Activated naive CD8-positive, alpha-beta T cell treated with anti-CD3 and anti-CD28 coated beads, Interleukin-2, amount 50 U/mL, for 24 hours (primary cell): ENCODE measurements around the gene PHF21A.
A peak's percentile ranks its signal among the peaks of the same experiment; 100 is the strongest.

Source experiments
- ATAC-seq: fragments of 150-1000 bp; cut with Tn5 transposase; one replicate; pipeline ENCODE4 v1.10.0; 2021
- DNase-seq: peaks from one replicate; pipeline ENCODE4 v3.0.0; 2021
- H3K27ac Mint-ChIP-seq: one replicate; pipeline ENCODE4 v1.8.0; 2021; ENCODE audit warnings: mild to moderate bottlenecking, mixed read lengths
- H3K27me3 Mint-ChIP-seq: one replicate; pipeline ENCODE4 v1.8.0; 2021; ENCODE audit warnings: mixed read lengths
- H3K36me3 Mint-ChIP-seq: one replicate; pipeline ENCODE4 v1.8.0; 2021; ENCODE audit warnings: low read depth, mixed read lengths
- H3K4me1 Mint-ChIP-seq: one replicate; pipeline ENCODE4 v1.8.0; 2021; ENCODE audit warnings: mixed read lengths
- H3K4me3 Mint-ChIP-seq: one replicate; pipeline ENCODE4 v1.8.0; 2021; ENCODE audit warnings: mild to moderate bottlenecking, moderate library complexity, mixed read lengths
- H3K9me3 Mint-ChIP-seq: one replicate; pipeline ENCODE4 v1.8.0; 2021; ENCODE audit warnings: mixed read lengths

PHF21A gene

GRCh38 chr11:45929486-45930030, 191.7 kb downstream of the PHF21A start:
- DNase-seq (no peak), ATAC-seq (no peak)
- H3K27me3 Mint-ChIP-seq = no peaks in the 10 kb centered on the region
- H3K36me3 Mint-ChIP-seq = no peaks in the 10 kb centered on the region
- no peaks in the 10 kb centered on the region for H3K9me3 Mint-ChIP-seq
- H3K4me1 Mint-ChIP-seq = peaks cover 20% of the 10 kb centered on the region
- H3K4me3 Mint-ChIP-seq = peak overlapping the region; percentile 38
- peak overlapping the region; percentile 60 for H3K27ac Mint-ChIP-seq

GRCh38 chr11:45928535-45929215, 192.6 kb downstream of the PHF21A start:
- no peaks in the 10 kb centered on the region for H3K9me3 Mint-ChIP-seq
- H3K4me1 Mint-ChIP-seq = peaks cover 26% of the 10 kb centered on the region
- H3K27me3 Mint-ChIP-seq = peaks cover 6% of the 10 kb centered on the region
- H3K27ac Mint-ChIP-seq = no peak overlapping the region
- H3K4me3 Mint-ChIP-seq = no peak overlapping the region
- DNase-seq (no peak), ATAC-seq (no peak)
- H3K36me3 Mint-ChIP-seq = no peaks in the 10 kb centered on the region

GRCh38 chr11:45927684-45928413, 193.4 kb downstream of the PHF21A start:
- peaks cover 10% of the 10 kb centered on the region for H3K27me3 Mint-ChIP-seq
- H3K9me3 Mint-ChIP-seq = no peaks in the 10 kb centered on the region
- peaks cover 30% of the 10 kb centered on the region for H3K4me1 Mint-ChIP-seq
- no peaks in the 10 kb centered on the region for H3K36me3 Mint-ChIP-seq
- H3K27ac Mint-ChIP-seq = peak overlapping the region; percentile 57
- ATAC-seq = no peak
- H3K4me3 Mint-ChIP-seq = no peak overlapping the region
- DNase-seq = no peak

GRCh38 chr11:45927332-45927683, 193.9 kb downstream of the PHF21A start:
- peaks cover 10% of the 10 kb centered on the region for H3K27me3 Mint-ChIP-seq
- no peaks in the 10 kb centered on the region for H3K36me3 Mint-ChIP-seq
- H3K9me3 Mint-ChIP-seq = no peaks in the 10 kb centered on the region
- peak overlapping the region; percentile 57 for H3K27ac Mint-ChIP-seq
- ATAC-seq (no peak), DNase-seq (no peak)
- peaks cover 30% of the 10 kb centered on the region for H3K4me1 Mint-ChIP-seq
- H3K4me3 Mint-ChIP-seq = no peak overlapping the region

GRCh38 chr11:45926536-45927331, 194.5 kb downstream of the PHF21A start:
- no peak for ATAC-seq
- peak; percentile 1 for DNase-seq
- H3K27me3 Mint-ChIP-seq = peaks cover 10% of the 10 kb centered on the region
- H3K36me3 Mint-ChIP-seq = no peaks in the 10 kb centered on the region
- H3K4me3 Mint-ChIP-seq = no peak overlapping the region
- H3K9me3 Mint-ChIP-seq = no peaks in the 10 kb centered on the region
- H3K27ac Mint-ChIP-seq = no peak overlapping the region
- H3K4me1 Mint-ChIP-seq = peaks cover 30% of the 10 kb centered on the region

- DNase-seq (peak; percentile 1), ATAC-seq (no peak)
- peaks cover 13% of the 10 kb centered on the region for H3K27me3 Mint-ChIP-seq
- no peak overlapping the region for H3K27ac Mint-ChIP-seq
- H3K9me3 Mint-ChIP-seq = no peaks in the 10 kb centered on the region
- H3K36me3 Mint-ChIP-seq = no peaks in the 10 kb centered on the region
- H3K4me3 Mint-ChIP-seq = no peak overlapping the region
- peaks cover 27% of the 10 kb centered on the region for H3K4me1 Mint-ChIP-seq
These were observed 195.3 kb downstream of the PHF21A start for GRCh38 chr11:45926001-45926401.

GRCh38 chr11:45925550-45925949, 195.7 kb downstream of the PHF21A start:
- no peak overlapping the region for H3K27ac Mint-ChIP-seq
- H3K4me1 Mint-ChIP-seq = peaks cover 24% of the 10 kb centered on the region
- H3K36me3 Mint-ChIP-seq = no peaks in the 10 kb centered on the region
- no peak overlapping the region for H3K4me3 Mint-ChIP-seq
- peaks cover 13% of the 10 kb centered on the region for H3K27me3 Mint-ChIP-seq
- ATAC-seq = no peak
- no peaks in the 10 kb centered on the region for H3K9me3 Mint-ChIP-seq
- DNase-seq = no peak

- H3K9me3 Mint-ChIP-seq = no peaks in the 10 kb centered on the region
These were observed 196.3 kb downstream of the PHF21A start for GRCh38 chr11:45924927-45925326.

GRCh38 chr11:45924036-45924915, 197.0 kb downstream of the PHF21A start:
- H3K9me3 Mint-ChIP-seq = no peaks in the 10 kb centered on the region
- peak overlapping the region; percentile 53 for H3K4me3 Mint-ChIP-seq
- H3K4me1 Mint-ChIP-seq = peaks cover 15% of the 10 kb centered on the region
- DNase-seq (no peak), ATAC-seq (no peak)
- no peaks in the 10 kb centered on the region for H3K36me3 Mint-ChIP-seq
- H3K27me3 Mint-ChIP-seq = peaks cover 13% of the 10 kb centered on the region
- no peak overlapping the region for H3K27ac Mint-ChIP-seq

More at GRCh38 chr11:45924927-45925326, 196.3 kb downstream of the PHF21A start:
- Mint-ChIP-seq H3K36me3 (no peaks in the 10 kb centered on the region), H3K27me3 (peaks cover 13% of the 10 kb centered on the region), H3K27ac (no peak overlapping the region), H3K4me1 (peaks cover 18% of the 10 kb centered on the region), H3K4me3 (no peak overlapping the region)
- DNase-seq (no peak), ATAC-seq (no peak)

- Mint-ChIP-seq H3K36me3 (no peaks in the 10 kb centered on the region), H3K9me3 (no peaks in the 10 kb centered on the region), H3K4me1 (peaks cover 26% of the 10 kb centered on the region), H3K4me3 (peak within 1 kb of the TSS; percentile 69), H3K27me3 (peaks cover 13% of the 10 kb centered on the region), H3K27ac (peak within 1 kb of the TSS; percentile 18)
- DNase-seq (no peak), ATAC-seq (no peak)
These were observed 198.7 kb downstream of the PHF21A start, which contains the start of gene LARGE2 for GRCh38 chr11:45922425-45923082. Gene LARGE2, plus strand, starts transcription at chr11:45922656. Its CDS starts 227 bp downstream, at chr11:45922883.

- DNase-seq = no peak
- Mint-ChIP-seq H3K27me3 (peaks cover 13% of the 10 kb centered on the region), H3K36me3 (no peaks in the 10 kb centered on the region), H3K9me3 (no peaks in the 10 kb centered on the region), H3K27ac (peak overlapping the region; percentile 18), H3K4me3 (peak overlapping the region; percentile 27), H3K4me1 (peaks cover 31% of the 10 kb centered on the region)
- no peak for ATAC-seq
These were observed 199.5 kb downstream of the PHF21A start for GRCh38 chr11:45921561-45922424.

GRCh38 chr11:45920531-45921477, 200.4 kb downstream of the PHF21A start:
- peaks cover 5% of the 10 kb centered on the region for H3K36me3 Mint-ChIP-seq
- DNase-seq (no peak), ATAC-seq (no peak)
- H3K4me1 Mint-ChIP-seq = peaks cover 39% of the 10 kb centered on the region
- H3K27me3 Mint-ChIP-seq = peaks cover 13% of the 10 kb centered on the region
- no peak overlapping the region for H3K27ac Mint-ChIP-seq
- no peaks in the 10 kb centered on the region for H3K9me3 Mint-ChIP-seq
- H3K4me3 Mint-ChIP-seq = no peak overlapping the region
